Bladder microvascular endothelial cell (primary cell): Measurements from ENCODE around the gene HSD17B11. TPM values are rescaled to one million over a fixed set of nuclear protein-coding genes. Genes with fewer than 3 reads are reported as not detected.

Experiments
- total RNA-seq: library from RNA; depleted of rRNA; stranded (reverse); fragments of >200 nt; gene quantifications from 2 replicates; pipeline ENCODE4 v1.2.3, GENCODE V29; 2014

Gene HSD17B11, protein sequence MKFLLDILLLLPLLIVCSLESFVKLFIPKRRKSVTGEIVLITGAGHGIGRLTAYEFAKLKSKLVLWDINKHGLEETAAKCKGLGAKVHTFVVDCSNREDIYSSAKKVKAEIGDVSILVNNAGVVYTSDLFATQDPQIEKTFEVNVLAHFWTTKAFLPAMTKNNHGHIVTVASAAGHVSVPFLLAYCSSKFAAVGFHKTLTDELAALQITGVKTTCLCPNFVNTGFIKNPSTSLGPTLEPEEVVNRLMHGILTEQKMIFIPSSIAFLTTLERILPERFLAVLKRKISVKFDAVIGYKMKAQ
- 30.8 and 52.3 TPM in 2 replicates for total RNA-seq

DNA sequence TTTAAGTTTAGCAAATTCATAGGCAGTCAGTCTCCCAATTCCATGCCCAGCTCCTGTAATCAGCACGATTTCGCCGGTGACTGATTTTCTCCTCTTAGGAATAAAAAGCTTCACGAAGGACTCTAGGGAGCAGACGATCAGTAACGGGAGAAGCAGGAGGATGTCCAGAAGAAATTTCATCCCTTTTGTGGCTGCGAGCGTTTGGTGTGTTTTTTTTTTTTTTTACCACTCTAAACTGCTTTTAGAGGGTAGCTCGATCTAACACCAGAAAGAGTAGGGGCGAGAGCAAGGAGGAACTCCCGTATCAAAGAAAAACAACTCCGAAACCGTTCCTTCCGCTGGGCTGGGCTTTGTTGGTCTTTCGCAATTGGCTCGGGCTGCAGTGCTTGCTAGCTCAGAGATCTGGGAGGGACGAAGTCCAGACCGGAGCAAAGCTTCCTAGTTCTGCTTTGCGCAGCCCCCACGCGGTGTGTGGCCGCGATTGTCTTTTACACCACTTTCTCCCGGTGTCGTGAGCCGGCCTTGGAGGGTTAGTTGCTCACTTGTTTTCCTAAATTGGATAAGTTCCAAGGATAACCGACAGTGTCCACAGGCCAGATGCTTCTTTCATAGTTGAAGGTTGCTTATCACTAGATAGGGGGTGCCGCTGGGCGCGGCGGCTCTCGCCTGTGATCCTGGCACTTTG, at the start of gene HSD17B11:
Gene HSD17B11, minus strand, starts transcription at position 298 of the 685 bp plus-strand sequence. Its CDS starts 118 bp downstream, at position 180.

DNA sequence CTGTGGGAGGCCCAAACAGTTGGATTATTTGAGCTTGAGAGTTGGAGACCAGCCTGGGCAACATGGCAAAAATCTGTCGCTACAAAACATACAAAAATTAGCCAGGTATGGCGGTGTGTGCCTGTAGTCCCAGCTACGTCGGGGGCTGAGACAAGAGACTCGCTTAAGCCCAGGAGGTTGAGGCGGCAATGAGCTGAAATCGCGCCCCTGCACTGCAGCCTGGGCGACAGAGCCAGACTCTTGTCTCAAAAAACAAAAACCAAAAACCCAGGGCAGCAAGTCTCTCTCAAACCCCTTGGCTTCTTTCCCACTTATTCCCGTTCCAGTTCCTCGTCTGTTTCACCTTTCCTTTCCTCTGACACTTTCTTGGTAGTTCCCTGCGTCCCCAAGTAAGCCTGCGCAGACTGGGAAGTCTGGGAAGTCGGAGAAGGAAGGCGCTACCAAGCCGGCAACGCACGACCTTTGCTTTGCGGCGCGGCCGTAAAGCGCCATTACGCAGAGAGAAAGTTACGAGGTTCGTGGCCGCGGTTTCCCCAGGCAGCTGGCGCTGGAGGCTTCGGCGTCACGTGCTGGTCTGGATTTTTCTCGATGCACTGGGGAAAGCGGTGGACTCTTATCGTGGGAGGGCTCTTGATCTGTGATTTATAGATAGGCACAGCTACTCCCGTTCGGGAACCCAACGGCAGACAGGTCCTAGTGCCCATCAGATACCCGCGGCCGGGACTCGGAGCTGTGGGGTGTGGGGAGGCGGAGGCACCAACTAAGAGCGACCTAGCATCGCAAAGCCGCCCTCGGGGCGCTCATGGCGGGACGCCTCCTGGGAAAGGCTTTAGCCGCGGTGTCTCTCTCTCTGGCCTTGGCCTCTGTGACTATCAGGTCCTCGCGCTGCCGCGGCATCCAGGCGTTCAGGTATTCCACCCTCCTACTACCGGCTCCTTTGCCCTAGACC, 31.4 kb upstream of the HSD17B11 start, which contains the start of gene NUDT9:
Gene NUDT9, plus strand, starts transcription at position 470 of the 949 bp plus-strand sequence. Its CDS starts 333 bp downstream, at position 803.

DNA sequence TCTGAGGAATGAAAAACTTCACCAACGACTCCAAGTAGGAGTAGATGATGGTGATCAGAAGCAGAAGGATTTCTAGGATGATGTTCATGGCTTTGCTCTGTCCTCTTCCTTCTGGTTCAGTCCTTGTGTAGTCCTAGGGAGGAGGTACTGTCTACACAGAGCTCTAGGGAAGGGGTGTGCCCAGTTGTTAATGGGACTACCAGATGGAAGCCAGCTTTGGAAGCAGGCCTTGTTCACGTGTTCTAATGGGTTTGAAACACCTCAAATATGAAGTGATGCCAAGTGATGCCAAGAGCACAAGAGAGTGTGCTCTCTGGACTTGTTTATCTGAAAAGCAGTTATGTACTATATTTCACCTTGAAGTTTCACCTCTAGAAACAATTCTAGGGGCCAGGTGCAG, 68.2 kb downstream of the HSD17B11 start, which contains the start of gene HSD17B13:
Gene HSD17B13, minus strand, starts transcription at position 129 of the 400 bp plus-strand sequence. Its CDS starts 41 bp downstream, at position 88.

Other genes starting within 250 kb of the HSD17B11 start
- gene KLHL8, start 170.6 kb downstream of the HSD17B11 start, total RNA-seq, result 6.6 and 17.4 TPM in 2 replicates
- 0.13 and 0.16 TPM in 2 replicates for gene HSD17B13, start 68.3 kb downstream of the HSD17B11 start, total RNA-seq
- gene NUDT9, start 31.4 kb upstream of the HSD17B11 start, total RNA-seq, result 15.1 and 29.5 TPM in 2 replicates
- 228 and 385 TPM in 2 replicates for gene SPARCL1, start 138.2 kb upstream of the HSD17B11 start, total RNA-seq
- gene DSPP, start 217.3 kb upstream of the HSD17B11 start, total RNA-seq, result not detected in 2 replicates